OCI-LY7 (cell line): ENCODE results near the gene FAM227B.

Experiments
- EZH2phosphoT487 ChIP-seq: fragments of 200-600 bp; sonication (generic); IDR thresholded peaks from 2 replicates; pipeline ENCODE4 v1.6.1; 2018; ENCODE audit warnings: low read depth, borderline replicate concordance, mild to moderate bottlenecking, mixed run types, antibody characterized with exemption, low read length, moderate library complexity, mixed read lengths
- TF ChIP-seq, protein P1 (sequence below): fragments of 200-600 bp; sonication (generic); conservative IDR thresholded peaks from 2 replicates; pipeline ENCODE4 v1.5.1; 2014; ENCODE audit warnings: mild to moderate bottlenecking, antibody characterized with exemption, low read length, moderate library complexity, mixed read lengths

DNA sequence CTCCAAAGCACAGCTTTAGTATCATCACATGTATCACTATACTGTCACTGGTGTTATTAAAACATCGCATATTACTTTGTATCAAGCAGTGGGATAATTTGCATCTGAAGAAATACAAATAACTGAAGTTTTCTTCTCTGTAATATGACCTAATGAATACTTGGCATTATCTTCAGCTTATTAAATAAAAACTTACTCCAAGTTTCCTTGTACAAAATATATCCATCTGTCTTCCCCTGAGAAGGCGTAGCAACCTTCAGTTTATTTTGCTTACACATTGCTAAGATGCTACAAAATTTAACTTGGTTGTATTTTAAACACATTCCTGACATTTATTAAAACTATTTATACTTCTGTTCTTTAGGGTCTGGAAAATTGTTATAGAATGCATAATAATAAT lies 183.9 kb downstream of the FAM227B start:
- TF ChIP-seq, protein P1, sequence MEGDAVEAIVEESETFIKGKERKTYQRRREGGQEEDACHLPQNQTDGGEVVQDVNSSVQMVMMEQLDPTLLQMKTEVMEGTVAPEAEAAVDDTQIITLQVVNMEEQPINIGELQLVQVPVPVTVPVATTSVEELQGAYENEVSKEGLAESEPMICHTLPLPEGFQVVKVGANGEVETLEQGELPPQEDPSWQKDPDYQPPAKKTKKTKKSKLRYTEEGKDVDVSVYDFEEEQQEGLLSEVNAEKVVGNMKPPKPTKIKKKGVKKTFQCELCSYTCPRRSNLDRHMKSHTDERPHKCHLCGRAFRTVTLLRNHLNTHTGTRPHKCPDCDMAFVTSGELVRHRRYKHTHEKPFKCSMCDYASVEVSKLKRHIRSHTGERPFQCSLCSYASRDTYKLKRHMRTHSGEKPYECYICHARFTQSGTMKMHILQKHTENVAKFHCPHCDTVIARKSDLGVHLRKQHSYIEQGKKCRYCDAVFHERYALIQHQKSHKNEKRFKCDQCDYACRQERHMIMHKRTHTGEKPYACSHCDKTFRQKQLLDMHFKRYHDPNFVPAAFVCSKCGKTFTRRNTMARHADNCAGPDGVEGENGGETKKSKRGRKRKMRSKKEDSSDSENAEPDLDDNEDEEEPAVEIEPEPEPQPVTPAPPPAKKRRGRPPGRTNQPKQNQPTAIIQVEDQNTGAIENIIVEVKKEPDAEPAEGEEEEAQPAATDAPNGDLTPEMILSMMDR = no peak
- TF ChIP-seq EZH2phosphoT487 = no peak
